Gastroesophageal sphincter (tissue), 3 donors: Measurements from ENCODE around the gene ITGA11.
"Not testable (repeated sequence)": the region's sequence is repeated elsewhere in the genome, so short reads cannot be mapped to it uniquely, and the experiment has no call there.

Source experiments
- CTCF ChIP-seq, 4 experiments: fragments of 200-600 bp in 2 of 4; fragments of 450-650 bp in 2 of 4; sonication (generic) in 1 of 4; IDR thresholded peaks; one replicate each; pipeline ENCODE4 v1.5.1; 2017 to 2019; ENCODE audit warnings: antibody characterized with exemption in 4 of 4, mild to moderate bottlenecking in 2 of 4, moderate library complexity in 2 of 4
- EP300 ChIP-seq: sonication (generic); formaldehyde crosslinking; IDR thresholded peaks from one replicate; pipeline ENCODE4 v1.6.1; 2017; ENCODE audit warnings: antibody characterized with exemption, mild to moderate bottlenecking

GRCh38 chr15:68397999-68398398, 34.0 kb downstream of the ITGA11 start:
- TF ChIP-seq EP300; CTCF (IDR thresholded peaks at IDR 0.05): not testable (repeated sequence)
